ENCODE results near the gene ZSCAN22.
"Not testable (repeated sequence)": the region's sequence is repeated elsewhere in the genome, so short reads cannot be mapped to it uniquely, and the experiment has no call there.

The ZSCAN22 gene

GRCh38 chr19:58305065-58305931, 21.5 kb upstream of the ZSCAN22 start, which contains the start of gene ERVK3-1:
Gene ERVK3-1 (plus strand): TSS chr19:58305377. CDS start chr19:58312169, 6,792 bp downstream.
- peak; percentile 98 to 99 for DNase-seq (ENCODE audit: low read depth in 2 of 2)
- TF ChIP-seq CTCF (IDR thresholded peaks at IDR 0.05; ENCODE audit: low read depth, low read length): no peak
- peak within 1 kb of the TSS; percentile 91 to 98 for H3K4me3 ChIP-seq (replicated peaks in 1 of 2; ENCODE audit: low read depth in 2 of 2, low read length in 2 of 2)

- no peak for TF ChIP-seq CTCF (IDR thresholded peaks at IDR 0.05; ENCODE audit: low read depth, low read length)
- peak overlapping the region; percentile 91 to 98 for H3K4me3 ChIP-seq (replicated peaks in 1 of 2; ENCODE audit: low read depth in 2 of 2, low read length in 2 of 2)
- DNase-seq (ENCODE audit: low read depth in 2 of 2): peak in 1 of 2 donors; percentile 16
Measured at GRCh38 chr19:58305932-58306323, 20.9 kb upstream of the ZSCAN22 start.

- DNase-seq (ENCODE audit: low read depth in 2 of 2): no peak
- TF ChIP-seq CTCF (IDR thresholded peaks at IDR 0.05; ENCODE audit: low read depth, low read length): no peak
- H3K4me3 ChIP-seq (replicated peaks in 1 of 2; ENCODE audit: low read depth in 2 of 2, low read length in 2 of 2): no peak overlapping the region
Measured at GRCh38 chr19:58307736-58308135, 19.1 kb upstream of the ZSCAN22 start.

DNA sequence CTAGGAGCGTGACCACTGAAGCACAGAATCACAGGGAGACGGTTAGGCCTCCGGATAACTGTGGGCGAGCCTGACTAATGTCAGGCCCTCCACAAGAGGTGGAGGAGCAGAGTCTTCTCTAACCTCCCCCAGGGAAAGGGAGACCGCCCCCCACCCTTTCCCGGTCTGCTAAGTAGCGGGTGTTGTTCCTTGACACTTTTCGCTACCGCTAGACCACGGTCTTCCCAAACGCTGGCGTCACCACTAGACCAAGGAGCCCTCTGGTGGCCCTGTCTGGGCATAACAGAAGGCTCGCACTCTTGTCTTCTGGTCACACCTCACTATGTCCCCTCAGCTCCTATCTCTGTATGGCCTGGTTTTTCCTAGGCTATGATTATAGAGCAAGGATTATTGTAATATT, 16.1 kb upstream of the ZSCAN22 start:
- peak; percentile 31 to 45 for DNase-seq (ENCODE audit: low read depth in 2 of 2)
- TF ChIP-seq CTCF (IDR thresholded peaks at IDR 0.05; ENCODE audit: low read depth, low read length): peak; percentile 29
- H3K4me3 ChIP-seq (replicated peaks in 1 of 2; ENCODE audit: low read depth in 2 of 2, low read length in 2 of 2): not testable (repeated sequence)

- no peak overlapping the region for H3K4me3 ChIP-seq (replicated peaks in 1 of 2; ENCODE audit: low read depth in 2 of 2, low read length in 2 of 2)
- DNase-seq (ENCODE audit: low read depth in 2 of 2): no peak
- no peak for TF ChIP-seq CTCF (IDR thresholded peaks at IDR 0.05; ENCODE audit: low read depth, low read length)
Measured at GRCh38 chr19:58311345-58311865, 15.4 kb upstream of the ZSCAN22 start.

- H3K4me3 ChIP-seq (replicated peaks in 1 of 2; ENCODE audit: low read depth in 2 of 2, low read length in 2 of 2): no peak overlapping the region
- DNase-seq (ENCODE audit: low read depth in 2 of 2): no peak
- TF ChIP-seq CTCF (IDR thresholded peaks at IDR 0.05; ENCODE audit: low read depth, low read length): no peak
Measured at GRCh38 chr19:58315580-58315979, 11.2 kb upstream of the ZSCAN22 start.
